Lung (tissue), 12 donors: ENCODE results near the gene RTN4R. TPM values are rescaled to one million over a fixed set of nuclear protein-coding genes. Genes with fewer than 3 reads are reported as not detected.

Experiments used
- ATAC-seq: fragments of 200-7000 bp; cut with Tn5 transposase; one replicate; pipeline ENCODE4 v1.9.1; 2020; ENCODE audit warnings: moderate number of reproducible peaks; ENCODE audit not compliant: insufficient read depth, low FRiP score
- DNase-seq, 3 donors: peaks; one replicate each; pipeline ENCODE4 v3.0.0-alpha.2; 2013 to 2017
- H3K27ac ChIP-seq, 2 donors: one replicate each; pipeline ENCODE4 v1.5.1; 2013; ENCODE audit warnings: mild to moderate bottlenecking in 2 of 2, moderate library complexity in 2 of 2, control low read depth in 1 of 2, inconsistent platforms in 1 of 2, low read depth in 1 of 2, low read length in 1 of 2
- H3K27me3 ChIP-seq, 3 donors: one replicate each; pipeline ENCODE4 v1.5.1; 2013; ENCODE audit warnings: low read length in 2 of 3; ENCODE audit not compliant: control insufficient read depth in 3 of 3, insufficient read depth in 3 of 3
- H3K36me3 ChIP-seq, 4 donors: one replicate each; pipeline ENCODE4 v1.5.1; 2013; ENCODE audit warnings: low read length in 4 of 4, mild to moderate bottlenecking in 1 of 4, moderate library complexity in 1 of 4; ENCODE audit not compliant: control insufficient read depth in 4 of 4, insufficient read depth in 4 of 4
- H3K4me1 ChIP-seq, 5 donors: one replicate each; pipeline ENCODE4 v1.5.1; 2013; ENCODE audit warnings: low read length in 5 of 5, mild to moderate bottlenecking in 2 of 5, moderate library complexity in 1 of 5; ENCODE audit not compliant: control insufficient read depth in 5 of 5, insufficient read depth in 5 of 5
- H3K4me3 ChIP-seq: one replicate; pipeline ENCODE4 v1.5.1; 2013; ENCODE audit warnings: mild to moderate bottlenecking, control low read depth, moderate library complexity
- H3K9ac ChIP-seq, 2 donors: one replicate each; pipeline ENCODE4 v1.5.1; 2013; ENCODE audit warnings: low read length in 2 of 2, control low read depth in 1 of 2; ENCODE audit not compliant: insufficient read depth in 1 of 2
- H3K9me3 ChIP-seq, 4 donors: one replicate each; pipeline ENCODE4 v1.5.1; 2013; ENCODE audit warnings: low read length in 3 of 4, mild to moderate bottlenecking in 1 of 4, moderate library complexity in 1 of 4; ENCODE audit not compliant: control insufficient read depth in 4 of 4, insufficient read depth in 3 of 4
- CTCF ChIP-seq: IDR thresholded peaks from 2 replicates; pipeline ENCODE4 v1.5.1; 2012; ENCODE audit warnings: mild to moderate bottlenecking; ENCODE audit errors: control extremely low read depth, extremely low read depth
- WGBS, 2 donors: extraction: QIAGEN DNeasy Blood & Tissue Kit; methylation state at CpG; one replicate each; pipeline ENCODE4 v1.1.7; 2013; 5-methylcytosine and 5-hydroxymethylcytosine counted together
- polyA plus RNA-seq, 2 donors: library from polyadenylated mRNA; stranded (reverse); fragments of 200-250 nt; gene quantifications; one replicate each; pipeline ENCODE4 v1.2.1, GENCODE V29; 2013
- total RNA-seq, 2 donors: library from RNA; depleted of rRNA in 1 of 2; stranded (reverse); fragments of >200 nt in 1 of 2; gene quantifications; one replicate each; pipeline ENCODE4 v1.2.1, GENCODE V29; 2014 to 2021
- donor health status: control.
- donor health status: control.
- donor health status: Bipolar disorder and iron deficiency.
- donor health status: healthy.
- donor health status: DM: yes; HTN: yes; CAD: no.

Gene RTN4R
- total and polyA plus RNA-seq, 4 donors, result 2.6 to 7.8 (median 4.3) TPM

DNA sequence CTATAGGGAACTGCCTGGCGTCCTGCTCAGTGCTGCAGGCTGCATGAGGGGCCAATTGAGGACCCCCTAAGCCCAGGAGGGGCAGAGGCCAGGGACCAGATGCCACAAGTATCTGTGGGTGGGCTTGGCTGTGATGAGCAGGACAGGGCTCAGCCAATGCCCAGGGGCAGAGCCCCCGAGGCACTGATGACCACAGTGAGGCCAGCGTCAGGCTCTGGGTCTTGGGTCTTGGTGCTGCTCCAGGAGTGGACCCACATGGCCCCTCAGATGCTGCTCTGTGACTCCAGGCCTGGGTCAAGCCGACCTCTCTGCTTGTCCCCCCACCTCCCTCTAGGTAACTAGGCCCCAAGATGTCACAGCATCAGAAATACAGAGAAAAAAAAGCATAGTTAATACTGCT is 50.6 kb downstream of the RTN4R start:
- WGBS, 2 donors, result 80 to 86% methylated on average over 4 of the region's 4 CpGs
- Histone ChIP-seq H3K36me3 (no peaks in the 10 kb centered on the region), H3K4me1 (peaks cover 0 to 15% (median 0%) of the 10 kb centered on the region in 5 donors), H3K4me3 (no peak overlapping the region), H3K27me3 (no peaks in the 10 kb centered on the region), H3K9me3 (peaks cover 0 to 4% (median 2%) of the 10 kb centered on the region in 4 donors), H3K27ac (no peak overlapping the region), H3K9ac (no peak overlapping the region)
- DNase-seq, result no peak
- ATAC-seq, result no peak
- TF ChIP-seq CTCF, result no peak

GRCh38 chr22:20216863-20217499 is 51.1 kb downstream of the RTN4R start:
- TF ChIP-seq CTCF, result no peak
- no peak overlapping the region for H3K4me3 ChIP-seq
- H3K9ac ChIP-seq, result no peak overlapping the region
- ATAC-seq, result no peak
- H3K27ac ChIP-seq, result no peak overlapping the region
- peaks cover 0 to 4% (median 2%) of the 10 kb centered on the region in 4 donors for H3K9me3 ChIP-seq
- H3K4me1 ChIP-seq, result peaks cover 0 to 16% (median 2%) of the 10 kb centered on the region in 5 donors
- no peak for DNase-seq
- H3K27me3 ChIP-seq, result no peaks in the 10 kb centered on the region
- WGBS, 2 donors, result 66 to 82% methylated on average over 12 of the region's 12 CpGs
- H3K36me3 ChIP-seq, result no peaks in the 10 kb centered on the region

DNA sequence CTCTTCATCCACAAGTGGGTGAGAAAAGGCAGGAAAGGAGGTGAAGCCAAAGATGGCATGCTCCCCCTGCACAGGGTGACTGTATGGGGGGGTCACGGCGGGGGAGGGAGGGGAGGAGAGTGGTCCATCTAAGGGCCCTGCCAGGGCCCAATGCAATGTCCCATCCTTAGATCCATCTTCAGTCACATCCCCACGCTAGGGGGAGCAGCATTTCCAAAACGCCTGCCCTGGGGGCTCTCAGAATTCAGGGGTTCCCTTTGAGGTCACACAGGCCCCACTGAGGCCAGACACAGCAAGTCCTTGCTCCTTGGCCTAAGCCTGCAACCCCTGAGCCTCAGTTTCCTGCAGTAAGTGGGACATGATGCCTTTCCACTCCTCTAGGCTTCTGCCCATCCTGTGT is 52.4 kb downstream of the RTN4R start:
- H3K36me3 ChIP-seq, result no peaks in the 10 kb centered on the region
- DNase-seq, result no peak
- peaks cover 0 to 19% (median 9%) of the 10 kb centered on the region in 5 donors for H3K4me1 ChIP-seq
- WGBS, 2 donors, result 67 to 92% methylated on average over 4 of the region's 4 CpGs
- H3K9ac ChIP-seq, result no peak overlapping the region
- TF ChIP-seq CTCF, result no peak
- no peak overlapping the region for H3K27ac ChIP-seq
- H3K9me3 ChIP-seq, result peaks cover 0 to 4% (median 2%) of the 10 kb centered on the region in 4 donors
- H3K27me3 ChIP-seq, result no peaks in the 10 kb centered on the region
- no peak overlapping the region for H3K4me3 ChIP-seq
- no peak for ATAC-seq

DNA sequence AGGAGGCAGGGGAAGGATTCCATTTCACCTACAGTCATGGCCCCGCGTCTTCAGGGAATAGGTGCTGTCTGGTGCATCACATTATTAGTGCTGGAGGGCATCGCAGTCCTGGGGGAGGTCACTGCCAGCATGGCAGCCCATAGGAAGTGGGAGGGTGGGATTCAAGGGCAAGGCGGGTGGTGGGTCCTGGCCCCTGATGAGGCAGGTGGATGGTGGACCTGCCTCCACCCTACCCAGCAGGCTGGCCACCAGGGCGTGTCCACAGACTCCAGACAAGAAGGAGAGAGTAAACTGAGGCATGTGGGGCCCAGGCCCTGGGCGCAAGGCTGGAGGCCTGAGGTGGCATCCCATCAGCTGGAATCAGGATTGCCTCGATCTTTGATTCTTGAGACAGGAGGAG is 53.3 kb downstream of the RTN4R start:
- TF ChIP-seq CTCF, result no peak
- DNase-seq (no peak), ATAC-seq (no peak)
- Histone ChIP-seq H3K9ac (no peak overlapping the region), H3K27ac (no peak overlapping the region), H3K4me3 (no peak overlapping the region), H3K27me3 (no peaks in the 10 kb centered on the region), H3K9me3 (peaks cover 0 to 4% (median 1%) of the 10 kb centered on the region in 4 donors), H3K4me1 (peaks cover 0 to 19% (median 9%) of the 10 kb centered on the region in 5 donors), H3K36me3 (no peaks in the 10 kb centered on the region)
- 90 to 95% methylated on average over 7 of the region's 7 CpGs for WGBS, 2 donors
